Activated CD4-positive, alpha-beta T cell treated with anti-CD3 and anti-CD28 coated beads, Interleukin-2, Interleukin-6, amounts not matched to agents 100 ng/mL and 50 ng/mL, durations not matched to agents 16 hours and 8 hours (primary cell): ENCODE measurements around the gene EVPL.
"Not testable (repeated sequence)": the region's sequence is repeated elsewhere in the genome, so short reads cannot be mapped to it uniquely, and the experiment has no call there.

ENCODE experiments used
- DNase-seq: peaks from one replicate; pipeline ENCODE4 v3.0.0-alpha.2; 2020

Gene EVPL

DNA sequence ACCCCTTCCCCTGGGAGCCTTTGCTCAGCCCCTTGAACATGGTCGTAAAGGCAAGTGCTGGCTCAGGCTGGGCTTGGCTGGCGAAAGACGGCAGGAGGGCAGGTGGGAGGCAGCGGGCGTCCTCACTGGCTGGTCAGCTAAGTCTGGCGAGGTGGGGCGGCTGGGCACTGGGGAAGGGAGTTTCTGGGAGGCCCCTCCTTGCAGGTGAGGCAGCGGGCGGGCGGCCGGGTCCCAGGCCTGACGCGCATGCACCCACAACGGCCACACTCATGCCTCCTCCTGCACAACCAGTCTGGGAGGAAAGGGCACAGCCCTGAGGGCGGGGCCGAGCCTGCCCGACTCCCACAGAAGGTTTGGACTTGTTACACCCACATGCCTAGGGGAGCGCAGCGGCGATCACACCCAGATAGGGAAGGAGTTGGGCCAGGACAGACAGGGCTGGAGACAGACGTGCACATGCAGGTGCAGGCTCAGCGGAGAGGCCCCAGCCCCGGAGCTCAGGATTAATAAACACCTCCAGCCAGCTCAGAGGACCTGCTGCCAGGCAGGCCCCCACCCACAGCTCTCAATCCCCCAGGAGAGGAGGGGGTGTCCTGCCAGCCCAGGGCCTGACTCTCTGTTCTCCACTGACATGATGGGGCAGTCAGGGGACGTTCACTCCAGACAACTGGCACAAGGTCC, at the start of gene EVPL:
TSS of gene EVPL (minus strand) at position 148 of the 681 bp plus-strand sequence. CDS start at position 40, 108 bp downstream.
- DNase-seq = no peak

DNA sequence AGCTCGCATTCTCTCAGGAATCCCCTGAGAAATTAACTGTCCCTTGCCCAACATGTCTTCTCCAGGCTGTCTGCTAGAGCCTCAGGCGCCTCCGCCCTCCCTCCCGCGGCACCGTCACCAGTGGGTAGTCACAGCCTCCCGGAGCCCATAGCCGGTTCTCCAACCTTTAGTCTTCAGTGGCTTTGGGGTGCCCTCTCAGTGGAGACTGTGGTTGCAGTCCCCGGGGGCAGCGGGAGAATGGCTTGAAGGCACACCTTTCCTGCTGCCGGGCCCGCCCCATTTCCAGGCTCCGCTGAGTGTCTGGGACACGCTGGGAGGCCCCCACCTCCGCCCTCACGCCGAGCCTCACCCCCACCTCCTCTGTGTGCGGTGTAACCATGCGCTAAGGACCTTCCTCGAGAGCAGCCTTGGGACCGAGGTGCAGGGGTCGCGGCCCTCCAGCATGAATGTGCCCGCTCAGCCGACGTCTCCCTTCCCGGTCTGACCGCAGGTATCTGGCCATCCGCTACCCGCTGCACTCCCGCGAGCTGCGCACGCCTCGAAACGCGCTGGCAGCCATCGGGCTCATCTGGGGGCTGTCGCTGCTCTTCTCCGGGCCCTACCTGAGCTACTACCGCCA, 49.1 kb upstream of the EVPL start:
- DNase-seq = no peak

DNA sequence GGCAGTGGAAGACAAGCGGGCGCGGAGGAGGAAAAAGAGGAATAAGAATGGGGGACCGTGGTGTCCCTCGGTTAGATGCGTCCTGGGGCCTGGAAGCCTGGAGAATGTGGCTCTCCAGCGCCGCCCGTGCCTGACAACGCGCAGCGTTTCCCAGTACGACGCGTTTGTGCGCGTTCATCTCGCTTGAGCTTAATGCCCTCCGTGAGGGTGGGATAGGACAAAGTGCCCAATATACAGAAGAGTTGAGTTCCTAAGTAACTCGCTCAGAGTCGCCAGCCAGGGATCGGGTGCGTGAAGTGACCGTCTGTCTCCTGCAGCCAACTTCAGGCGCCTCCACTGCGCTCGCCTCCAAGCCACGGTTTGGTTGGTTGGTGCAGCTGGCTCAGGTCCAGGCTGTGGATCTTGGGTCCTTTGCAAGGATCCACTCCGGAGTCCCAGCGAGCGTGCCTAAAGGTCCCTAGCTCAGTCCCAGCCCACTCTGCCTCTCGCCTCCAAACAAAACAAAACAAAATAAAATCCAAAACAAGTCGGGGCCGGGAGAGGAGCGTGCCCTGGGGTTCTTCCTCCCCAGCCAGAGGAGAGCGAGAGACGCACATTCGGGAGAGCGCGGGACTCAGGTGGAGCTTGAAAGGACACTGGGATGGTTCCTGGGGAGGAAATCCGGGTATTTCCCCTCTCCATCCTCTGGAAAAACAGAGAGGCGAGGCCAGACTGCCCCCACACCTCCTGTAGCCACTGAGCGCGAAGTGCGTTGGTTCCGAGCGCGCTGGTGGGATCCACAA, 48.4 kb upstream of the EVPL start:
- no peak for DNase-seq

GRCh38 chr17:76074390-76075363, 47.6 kb upstream of the EVPL start, which contains the start of gene GALR2:
GALR2 (plus strand) TSS chr17:76074781; CDS start chr17:76074884, 103 bp downstream.
- DNase-seq = no peak

DNA sequence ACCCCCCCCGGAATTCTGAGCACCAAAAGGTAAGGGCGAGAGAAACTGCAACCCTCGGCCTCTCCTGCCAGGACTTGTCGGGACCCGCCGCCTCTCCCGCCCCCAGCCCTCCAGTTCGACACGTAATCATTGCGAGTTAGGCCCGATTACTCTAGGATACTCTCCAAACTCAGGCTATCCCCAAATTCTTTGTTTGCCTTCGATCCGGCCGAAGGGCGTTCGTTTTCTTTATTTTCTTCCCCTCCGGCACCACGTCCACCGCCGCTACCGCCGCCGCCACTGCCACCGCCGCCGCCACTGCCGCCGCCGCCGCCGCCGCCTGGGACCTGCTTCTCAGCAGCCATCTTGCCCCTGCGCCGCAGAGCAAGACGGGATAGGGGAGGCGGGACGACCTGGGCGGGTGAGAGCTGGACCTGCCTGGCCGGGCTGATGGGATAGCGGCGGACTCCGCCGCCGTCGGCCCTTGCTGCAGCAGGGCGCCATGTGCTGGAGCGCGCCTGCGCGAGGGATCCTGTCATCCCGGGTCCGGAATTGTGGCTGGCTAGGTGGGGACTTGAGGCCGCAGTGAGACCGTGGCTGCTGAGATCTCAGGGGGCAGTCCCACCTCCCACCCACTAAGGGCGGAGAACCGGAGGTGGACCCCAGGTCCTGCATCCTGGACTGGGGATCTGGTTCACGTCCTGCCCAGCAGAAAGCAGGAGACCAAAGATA, 45.2 kb upstream of the EVPL start, which contains the start of gene SRP68:
TSS of gene SRP68 (minus strand) at position 370 of the 711 bp plus-strand sequence. CDS start at position 344, 26 bp downstream.
- peak; percentile 93 for DNase-seq

- peak; percentile 57 for DNase-seq
Observed at GRCh38 chr17:76071531-76072147, 44.5 kb upstream of the EVPL start.

GRCh38 chr17:76065775-76066174, 38.7 kb upstream of the EVPL start:
- DNase-seq = no peak

DNA sequence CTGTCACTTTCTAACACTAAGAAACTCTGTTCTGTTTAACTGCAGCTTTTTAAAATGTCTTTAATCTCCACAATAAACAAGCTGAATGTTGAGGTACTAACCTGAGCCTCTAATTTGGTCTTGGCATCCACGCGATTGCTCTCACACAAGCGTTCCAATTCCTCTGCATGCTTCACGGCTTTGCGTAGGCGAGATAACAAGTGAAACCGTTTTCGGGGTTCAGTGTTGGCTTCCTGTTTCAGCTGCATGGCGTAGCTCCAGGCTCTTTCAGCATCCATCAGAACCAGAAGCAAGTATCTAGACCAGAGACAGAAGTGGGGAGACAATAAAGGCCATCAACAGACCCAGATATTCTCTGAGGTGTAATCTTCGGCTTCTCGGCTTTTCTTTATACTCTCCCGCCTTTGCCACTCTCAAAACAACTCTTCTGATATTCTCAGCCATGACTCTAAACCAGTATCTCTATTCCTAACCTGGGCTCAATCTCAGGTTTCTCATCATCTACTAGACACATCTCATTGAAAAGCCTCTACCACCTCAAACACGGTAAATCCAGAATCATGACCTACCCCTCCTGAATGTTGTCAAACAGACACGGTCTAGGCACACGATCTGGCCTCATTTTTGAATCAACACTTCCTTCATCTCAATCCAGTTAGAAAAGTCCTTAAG, 36.9 kb upstream of the EVPL start:
- peak; percentile 60 for DNase-seq

GRCh38 chr17:76058264-76058663, 31.2 kb upstream of the EVPL start:
- DNase-seq = not testable (repeated sequence)

GRCh38 chr17:76056882-76057281, 29.8 kb upstream of the EVPL start:
- DNase-seq = no peak

GRCh38 chr17:76054112-76054476, 27.0 kb upstream of the EVPL start:
- DNase-seq = no peak

GRCh38 chr17:76053246-76054111, 26.4 kb upstream of the EVPL start:
- DNase-seq = no peak

DNA sequence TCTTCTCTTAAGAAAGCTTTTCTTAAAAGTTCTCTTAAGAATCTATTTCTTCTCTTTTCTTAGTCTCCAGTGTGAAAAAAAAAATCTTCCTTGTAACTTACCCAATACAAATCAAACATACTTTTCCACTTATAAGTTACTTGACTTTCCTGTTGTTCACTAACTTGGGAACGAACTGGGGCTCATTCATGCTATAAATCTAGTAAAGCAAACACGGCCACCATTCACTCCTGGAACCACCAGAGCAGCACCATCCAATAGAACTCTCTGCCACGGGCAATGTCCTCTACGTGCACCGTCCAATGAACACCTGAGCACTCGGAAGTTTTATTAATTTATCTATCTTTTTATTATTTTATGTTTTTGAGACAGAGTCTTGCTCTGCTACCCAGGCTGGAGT, 24.5 kb upstream of the EVPL start:
- DNase-seq = no peak

DNA sequence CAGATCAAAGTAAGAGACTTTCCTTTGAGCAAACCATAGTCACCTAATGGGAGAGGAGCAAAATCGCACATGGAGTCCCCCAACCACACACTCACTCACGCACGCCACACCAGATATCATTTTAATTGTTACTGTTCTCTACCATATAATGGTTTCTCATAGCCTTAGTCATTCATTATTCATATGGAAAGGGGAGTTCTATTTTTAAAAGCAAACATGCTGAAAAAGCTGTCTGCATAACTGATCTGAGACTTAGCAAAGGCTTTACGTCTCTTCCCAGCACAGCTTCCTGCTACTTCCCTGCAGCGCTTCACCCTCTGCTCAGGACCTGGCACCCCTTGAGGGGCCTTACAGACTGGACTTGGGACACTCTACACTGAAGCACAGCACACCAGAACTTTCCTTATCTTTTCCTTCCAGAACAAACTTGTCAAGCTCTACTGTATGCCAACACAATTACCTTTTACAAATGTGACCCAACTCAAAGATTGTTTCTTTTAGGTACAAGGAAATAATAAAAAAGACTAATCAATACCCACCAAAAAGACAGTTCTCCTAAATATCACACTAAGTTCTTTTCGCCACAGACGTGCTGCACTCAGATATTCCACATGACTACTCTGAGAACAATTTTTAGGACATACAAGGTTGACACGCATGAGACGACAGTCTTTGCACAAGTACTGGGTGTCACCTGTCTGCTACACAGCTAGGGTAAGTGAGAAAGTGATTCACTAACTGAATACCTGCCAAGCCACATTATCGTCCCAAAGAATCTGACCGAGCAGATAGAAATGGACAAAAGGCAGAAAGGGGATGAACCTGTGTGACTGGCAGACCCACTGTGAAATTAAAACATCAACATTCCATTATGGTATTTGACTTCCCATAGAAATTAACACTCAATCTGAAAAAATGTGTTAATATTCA, 23.7 kb upstream of the EVPL start:
- no peak for DNase-seq

DNA sequence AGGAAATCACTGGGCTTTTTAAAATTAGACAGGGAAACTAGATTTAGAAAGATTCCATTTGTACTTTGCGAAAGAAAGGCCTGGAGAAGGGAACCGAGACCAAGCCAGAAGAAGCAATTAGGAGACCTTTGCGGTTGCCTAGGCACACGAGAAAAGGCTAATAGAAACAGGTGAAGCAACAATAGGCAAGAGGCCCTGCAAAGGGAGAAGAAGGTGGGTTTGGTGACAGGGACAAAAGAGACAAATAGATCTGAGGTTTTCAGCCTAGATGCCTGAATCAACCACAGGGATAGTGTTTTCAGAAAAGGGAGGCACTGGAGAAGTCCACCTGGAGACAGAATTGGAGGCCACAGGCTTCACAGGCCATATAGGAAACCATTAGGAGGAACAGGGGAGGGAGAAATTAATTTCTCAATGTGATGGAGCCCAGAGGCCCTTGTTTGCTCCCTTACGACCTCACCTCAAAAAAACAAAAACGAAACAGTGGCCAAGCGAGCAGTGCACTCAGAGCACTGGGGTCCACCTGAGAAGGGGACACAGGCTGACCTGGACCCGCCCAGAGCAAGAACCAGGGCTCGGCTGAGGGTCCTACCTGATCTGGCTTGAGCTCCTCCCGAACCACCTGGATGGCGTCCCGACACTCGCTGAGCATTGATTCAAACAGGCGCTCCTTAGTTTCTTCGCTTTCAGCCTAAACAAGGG, 22.9 kb upstream of the EVPL start:
- no peak for DNase-seq

DNA sequence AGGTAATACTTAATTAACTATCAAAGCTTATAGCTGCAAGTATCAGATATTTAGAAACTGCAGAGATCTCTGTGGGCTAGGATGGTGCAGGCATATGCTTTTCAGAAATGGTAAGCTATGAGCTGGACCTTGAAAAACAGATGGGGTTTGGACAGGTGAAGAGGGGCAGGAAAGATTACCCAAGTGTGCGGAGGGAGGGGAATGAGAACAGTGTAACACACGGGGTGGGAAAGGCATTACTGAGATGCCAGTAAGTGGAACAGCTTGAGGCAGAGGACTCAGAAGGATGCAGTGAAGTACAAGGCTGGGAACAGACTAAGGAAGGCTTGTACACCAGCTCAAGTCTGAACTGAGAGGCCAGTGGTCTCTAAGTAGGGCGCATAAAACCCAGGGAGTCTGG, 22.1 kb upstream of the EVPL start:
- DNase-seq = no peak

- no peak for DNase-seq
Observed at GRCh38 chr17:76048711-76049110, 21.6 kb upstream of the EVPL start.

GRCh38 chr17:76048025-76048605, 21.0 kb upstream of the EVPL start:
- no peak for DNase-seq
